ENCODE measurements around the gene OR2G6.
"Not testable (repeated sequence)": the region's sequence is repeated elsewhere in the genome, so short reads cannot be mapped to it uniquely, and the experiment has no call there.

OR2G6 gene

GRCh38 chr1:248572049-248572448, 64.2 kb downstream of the OR2G6 start:
- DNase-seq; intact Hi-C loops (cut with DNase I): not testable (repeated sequence)

- intact Hi-C loops (cut with DNase I); DNase-seq: not testable (repeated sequence)
These were observed 66.0 kb downstream of the OR2G6 start for GRCh38 chr1:248573856-248574255.

- not testable (repeated sequence) for DNase-seq
These were observed 66.8 kb downstream of the OR2G6 start, which contains the start of gene OR2T34 for GRCh38 chr1:248574657-248575056. Gene OR2T34 (minus strand): TSS chr1:248574757. CDS start chr1:248574757, 0 bp downstream.

GRCh38 chr1:248576260-248576980, 68.5 kb downstream of the OR2G6 start:
- intact Hi-C loops (cut with DNase I), result no loop called here
- no peak for DNase-seq

More at GRCh38 chr1:248574657-248575056, 66.8 kb downstream of the OR2G6 start, which contains the start of gene OR2T34:
- intact Hi-C loops (cut with DNase I), result not testable (repeated sequence)
